Prostate gland (tissue), 2 donors: ENCODE results near the gene CYTH1. TPM values are rescaled to one million over a fixed set of nuclear protein-coding genes. Genes with fewer than 3 reads are reported as not detected.

Experiments used
- DNase-seq: peaks from one replicate; pipeline ENCODE4 v3.0.0-alpha.2; 2019; ENCODE audit warnings: low spot score
- H3K27ac ChIP-seq, 2 donors: fragments of 200-600 bp; sonication (generic); 2 replicates each; pipeline ENCODE4 v1.5.1; 2017 to 2019
- H3K27me3 ChIP-seq: fragments of 200-600 bp; sonication (generic); replicated peaks from 2 replicates; pipeline ENCODE4 v1.5.1; 2019; ENCODE audit not compliant: insufficient read depth
- H3K36me3 ChIP-seq, 2 donors: fragments of 200-600 bp; sonication (generic); 1 replicate in 1 of 2; 2 replicates in 1 of 2; pipeline versions ENCODE4 v1.5.1 to v1.8.1; 2017 to 2019
- H3K4me1 ChIP-seq: fragments of 200-600 bp; sonication (generic); replicated peaks from 2 replicates; pipeline ENCODE4 v1.5.1; 2019
- H3K4me3 ChIP-seq, 2 donors: fragments of 200-600 bp; sonication (generic); 2 replicates each; pipeline ENCODE4 v1.5.1; 2017 to 2019
- H3K9me3 ChIP-seq: fragments of 200-600 bp; sonication (generic); 2 replicates; pipeline ENCODE4 v1.5.1; 2017
- POLR2A ChIP-seq: fragments of 450-650 bp; IDR thresholded peaks from one replicate; pipeline ENCODE4 v1.6.1; 2016; ENCODE audit warnings: antibody characterized with exemption, mild to moderate bottlenecking
- POLR2AphosphoS5 ChIP-seq: sonication (generic); formaldehyde crosslinking; IDR thresholded peaks from one replicate; pipeline ENCODE4 v1.6.1; 2017; ENCODE audit warnings: antibody characterized with exemption
- WGBS: methylation state at CpG from one replicate; pipeline ENCODE4 v1.1.5; 2018; 5-methylcytosine and 5-hydroxymethylcytosine counted together
- intact Hi-C: fragments of 100-400 bp; cut with DNase I; formaldehyde crosslinking; loops from one replicate; pipeline ENCODE4 v1.14.2; 2022
- total RNA-seq, 2 donors: library from RNA; depleted of rRNA; stranded (reverse); fragments of >200 nt; gene quantifications; one replicate each; pipeline ENCODE4 v1.1.0, GENCODE V29; 2016
- TF ChIP-seq, protein P1 (sequence below), 4 experiments: fragments of 200-600 bp in 2 of 4; fragments of 450-650 bp in 2 of 4; sonication (generic) in 2 of 4; IDR thresholded peaks; 1 replicate in 3 of 4; 2 replicates in 1 of 4; pipeline ENCODE4 v1.5.1; 2016 to 2019; ENCODE audit warnings: antibody characterized with exemption in 4 of 4, mild to moderate bottlenecking in 2 of 4, moderate library complexity in 2 of 4

The CYTH1 gene
- total RNA-seq, 2 donors from 2014 or later: 65.2 to 73.9 TPM

- H3K4me3 ChIP-seq: no peak overlapping the region
- H3K27ac ChIP-seq: no peak overlapping the region
- H3K27me3 ChIP-seq: no peaks in the 10 kb centered on the region
- intact Hi-C loops: no loop called here
- H3K36me3 ChIP-seq: peaks cover 12 to 28% of the 10 kb centered on the region in 2 donors
- H3K9me3 ChIP-seq: no peaks in the 10 kb centered on the region
- no peak for DNase-seq
- H3K4me1 ChIP-seq: no peaks in the 10 kb centered on the region
- TF ChIP-seq POLR2A: no peak
- TF ChIP-seq, protein P1, sequence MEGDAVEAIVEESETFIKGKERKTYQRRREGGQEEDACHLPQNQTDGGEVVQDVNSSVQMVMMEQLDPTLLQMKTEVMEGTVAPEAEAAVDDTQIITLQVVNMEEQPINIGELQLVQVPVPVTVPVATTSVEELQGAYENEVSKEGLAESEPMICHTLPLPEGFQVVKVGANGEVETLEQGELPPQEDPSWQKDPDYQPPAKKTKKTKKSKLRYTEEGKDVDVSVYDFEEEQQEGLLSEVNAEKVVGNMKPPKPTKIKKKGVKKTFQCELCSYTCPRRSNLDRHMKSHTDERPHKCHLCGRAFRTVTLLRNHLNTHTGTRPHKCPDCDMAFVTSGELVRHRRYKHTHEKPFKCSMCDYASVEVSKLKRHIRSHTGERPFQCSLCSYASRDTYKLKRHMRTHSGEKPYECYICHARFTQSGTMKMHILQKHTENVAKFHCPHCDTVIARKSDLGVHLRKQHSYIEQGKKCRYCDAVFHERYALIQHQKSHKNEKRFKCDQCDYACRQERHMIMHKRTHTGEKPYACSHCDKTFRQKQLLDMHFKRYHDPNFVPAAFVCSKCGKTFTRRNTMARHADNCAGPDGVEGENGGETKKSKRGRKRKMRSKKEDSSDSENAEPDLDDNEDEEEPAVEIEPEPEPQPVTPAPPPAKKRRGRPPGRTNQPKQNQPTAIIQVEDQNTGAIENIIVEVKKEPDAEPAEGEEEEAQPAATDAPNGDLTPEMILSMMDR (IDR thresholded peaks at IDR 0.05): no peak
- no peak for TF ChIP-seq POLR2AphosphoS5
- WGBS: 93% methylated on average over 5 of the region's 5 CpGs
Observed at GRCh38 chr17:78826421-78826820, 44.3 kb upstream of the CYTH1 start.

- H3K36me3 ChIP-seq: peaks cover 12 to 28% of the 10 kb centered on the region in 2 donors
- 93% methylated on average over 6 of the region's 6 CpGs for WGBS
- no peak overlapping the region for H3K27ac ChIP-seq
- TF ChIP-seq POLR2AphosphoS5 (no peak), POLR2A (no peak)
- TF ChIP-seq, protein P1 (IDR thresholded peaks at IDR 0.05): no peak
- H3K9me3 ChIP-seq: no peaks in the 10 kb centered on the region
- intact Hi-C loops: no loop called here
- no peaks in the 10 kb centered on the region for H3K4me1 ChIP-seq
- H3K27me3 ChIP-seq: no peaks in the 10 kb centered on the region
- H3K4me3 ChIP-seq: no peak overlapping the region
- DNase-seq: no peak
Observed at GRCh38 chr17:78825696-78826095, 43.6 kb upstream of the CYTH1 start.

DNA sequence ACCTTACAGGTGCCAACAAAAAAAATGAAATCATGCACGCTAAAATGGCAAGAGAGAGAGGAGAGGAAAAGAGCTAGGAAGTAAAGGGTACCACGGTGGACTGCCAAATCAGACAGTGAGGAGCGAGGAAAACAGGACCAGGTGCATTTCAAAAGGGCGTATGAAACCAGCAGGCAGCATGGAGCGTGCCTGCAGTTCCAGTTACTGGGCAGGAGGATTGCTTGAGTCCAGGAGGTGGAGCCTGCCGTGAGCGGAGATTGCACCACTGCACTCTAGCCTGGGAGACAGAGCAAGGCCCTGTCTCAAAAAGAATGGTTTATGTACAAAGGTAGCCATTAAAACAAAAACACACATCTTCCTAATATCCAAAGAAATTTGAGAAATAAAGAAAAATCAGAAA, 42.2 kb upstream of the CYTH1 start:
- Histone ChIP-seq H3K27me3 (no peaks in the 10 kb centered on the region), H3K27ac (no peak overlapping the region), H3K36me3 (peaks cover 12 to 28% of the 10 kb centered on the region in 2 donors), H3K9me3 (no peaks in the 10 kb centered on the region), H3K4me3 (no peak overlapping the region), H3K4me1 (no peaks in the 10 kb centered on the region)
- no peak for DNase-seq
- intact Hi-C loops: no loop called here
- TF ChIP-seq POLR2AphosphoS5 (no peak), POLR2A (no peak)
- TF ChIP-seq, protein P1 (IDR thresholded peaks at IDR 0.05): no peak
- 82% methylated on average over 7 of the region's 7 CpGs for WGBS

DNA sequence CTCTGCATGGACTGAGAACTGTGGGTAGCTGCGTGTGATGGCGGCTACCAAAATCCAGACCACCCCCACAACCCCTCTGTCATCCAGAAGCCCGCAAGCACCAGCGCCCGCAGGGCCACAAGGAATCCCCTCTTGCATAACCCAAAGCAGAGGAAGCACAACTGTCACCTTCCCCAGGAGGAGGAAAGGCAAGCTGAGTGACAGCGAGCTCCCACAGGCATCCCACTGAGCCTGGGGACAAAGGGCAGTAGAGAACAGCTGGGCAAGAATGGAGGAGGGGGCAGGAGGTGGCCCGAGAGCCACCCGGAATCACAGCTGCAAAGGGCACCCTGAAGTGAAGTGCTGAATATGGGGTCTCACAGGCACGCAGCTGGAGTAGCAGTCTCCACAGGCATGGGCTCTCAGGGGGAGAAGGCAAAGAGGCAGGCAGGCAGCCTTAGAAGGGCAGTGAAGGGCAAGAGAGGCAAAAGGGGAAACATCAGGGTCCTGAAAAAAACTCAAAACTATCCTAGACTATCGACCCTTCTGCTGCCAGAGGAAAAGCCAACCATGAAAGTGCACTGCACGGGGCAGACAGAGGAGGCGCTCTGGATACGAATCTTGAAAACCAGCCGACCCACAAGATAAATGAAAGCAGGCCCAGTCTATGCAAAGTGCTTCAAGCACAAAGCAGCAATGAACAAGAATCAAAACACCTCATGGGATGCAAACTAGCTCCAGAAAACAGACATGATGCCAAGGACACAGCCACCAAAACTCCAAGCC, 41.4 kb upstream of the CYTH1 start:
- intact Hi-C loops: no loop called here
- H3K36me3 ChIP-seq: peaks cover 15 to 24% of the 10 kb centered on the region in 2 donors
- no peak overlapping the region for H3K27ac ChIP-seq

GRCh38 chr17:78822552-78822951, 40.5 kb upstream of the CYTH1 start:
- Histone ChIP-seq H3K4me1 (no peaks in the 10 kb centered on the region), H3K27ac (no peak overlapping the region), H3K36me3 (peaks cover 12 to 21% of the 10 kb centered on the region in 2 donors), H3K4me3 (no peak overlapping the region), H3K9me3 (no peaks in the 10 kb centered on the region), H3K27me3 (no peaks in the 10 kb centered on the region)
- no peak for DNase-seq
- TF ChIP-seq POLR2A (no peak), POLR2AphosphoS5 (no peak)
- TF ChIP-seq, protein P1 (IDR thresholded peaks at IDR 0.05): no peak
- intact Hi-C loops: no loop called here
- 93% methylated on average over 14 of the region's 14 CpGs for WGBS

More for the DNA sequence above, 41.4 kb upstream of the CYTH1 start:
- Histone ChIP-seq H3K9me3 (no peaks in the 10 kb centered on the region), H3K27me3 (no peaks in the 10 kb centered on the region), H3K4me1 (no peaks in the 10 kb centered on the region), H3K4me3 (no peak overlapping the region)
- DNase-seq: no peak
- 90% methylated on average over 14 of the region's 14 CpGs for WGBS
- TF ChIP-seq POLR2A: no peak
